Endothelial cell of umbilical vein (primary cell): ENCODE results near the gene CCDC47. TPM values are rescaled to one million over a fixed set of nuclear protein-coding genes. Genes with fewer than 3 reads are reported as not detected.
A peak's percentile ranks its signal among the peaks of the same experiment; 100 is the strongest.

Experiments used
- BruUV-seq: library from RNA; stranded (reverse); fragments of 400-500 nt; replicated peaks from 2 replicates; lab custom pipeline; 2021; lab: Mats Ljungman, UMichigan
- CTCF ChIA-PET: fragments of 300-600, 350-600 bp; sonication (Branson Sonifier 250); formaldehyde crosslinking; loops from one replicate; lab custom pipeline; 2021; ENCODE audit warnings: antibody characterized with exemption, inconsistent platforms; lab: Charles Lee
- POLR2A ChIA-PET: fragments of 300-600, 350-600 bp; sonication (Branson Sonifier 250); formaldehyde crosslinking; loops from one replicate; lab custom pipeline; 2021; ENCODE audit warnings: antibody characterized with exemption, inconsistent platforms; lab: Charles Lee
- DNase-seq: peaks from one replicate; pipeline ENCODE4 v3.0.0-alpha.2; 2011; ENCODE audit warnings: low read depth, low spot score
- FAIRE-seq: peaks from 2 replicates; lab custom pipeline; 2011; peaks lifted over from hg19 to GRCh38; lab: Jason Lieb, UNC
- H2AFZ ChIP-seq: 2 replicates; pipeline ENCODE4 v1.6.0; 2012; ENCODE audit warnings: low read depth, low read length, control low read depth, inconsistent platforms
- H3K27ac ChIP-seq: 2 replicates; pipeline ENCODE4 v1.5.1; 2011; ENCODE audit warnings: low read depth, mild to moderate bottlenecking, control low read depth, low read length, moderate library complexity; ENCODE audit not compliant: insufficient read depth
- H3K27me3 ChIP-seq, 2 experiments: 2 replicates each; pipeline versions ENCODE4 v1.6.0 to v1.6.1; 2011; ENCODE audit warnings: low read length in 2 of 2, mixed read lengths in 1 of 2; ENCODE audit not compliant: control insufficient read depth in 2 of 2, insufficient read depth in 2 of 2
- H3K36me3 ChIP-seq, 2 experiments: 2 replicates in 1 of 2; 3 replicates in 1 of 2; pipeline ENCODE4 v1.5.1; 2011; ENCODE audit warnings: low read length in 2 of 2, mild to moderate bottlenecking in 1 of 2, moderate library complexity in 1 of 2; ENCODE audit not compliant: control insufficient read depth in 2 of 2, insufficient read depth in 2 of 2; ENCODE audit errors: extremely low read depth in 1 of 2
- H3K4me1 ChIP-seq: 3 replicates; pipeline ENCODE4 v1.5.1; 2011; ENCODE audit warnings: mild to moderate bottlenecking, low read length; ENCODE audit not compliant: control insufficient read depth, insufficient read depth; ENCODE audit errors: extremely low read depth
- H3K4me2 ChIP-seq: 2 replicates; pipeline ENCODE4 v1.6.1; 2011; ENCODE audit warnings: low read length, control low read depth, mixed read lengths; ENCODE audit not compliant: insufficient read depth
- H3K4me3 ChIP-seq, 3 experiments: fragments of 200-600 bp in 1 of 3; sonication (generic), shearing (Covaris generic) in 1 of 3; replicated peaks in 1 of 3; 2 replicates each; pipeline ENCODE4 v1.5.1; 2011 to 2016; ENCODE audit warnings: control low read depth in 3 of 3, low read length in 3 of 3, mild to moderate bottlenecking in 2 of 3, inconsistent platforms in 1 of 3, low read depth in 1 of 3, moderate library complexity in 1 of 3; ENCODE audit not compliant: insufficient read depth in 1 of 3
- H3K79me2 ChIP-seq: 2 replicates; pipeline ENCODE4 v1.6.0; 2012; ENCODE audit warnings: low read length, inconsistent platforms; ENCODE audit not compliant: control insufficient read depth, insufficient read depth
- H3K9ac ChIP-seq: replicated peaks from 2 replicates; pipeline ENCODE3; 2011; ENCODE audit warnings: low read length, control low read depth; ENCODE audit not compliant: insufficient read depth; ENCODE audit errors: extremely low read depth
- H3K9me1 ChIP-seq: replicated peaks from 3 replicates; pipeline ENCODE4 v1.6.0; 2011; ENCODE audit warnings: mild to moderate bottlenecking, low read length; ENCODE audit not compliant: control insufficient read depth, insufficient read depth; ENCODE audit errors: extremely low read depth
- H3K9me3 ChIP-seq: replicated peaks from 2 replicates; pipeline ENCODE4 v1.5.1; 2012; ENCODE audit warnings: low read length, inconsistent platforms; ENCODE audit not compliant: control insufficient read depth, insufficient read depth
- H4K20me1 ChIP-seq: replicated peaks from 2 replicates; pipeline ENCODE3; 2011; ENCODE audit warnings: mild to moderate bottlenecking, low read length; ENCODE audit not compliant: control insufficient read depth, insufficient read depth; ENCODE audit errors: extremely low read depth
- EZH2 ChIP-seq: IDR thresholded peaks from 2 replicates; pipeline ENCODE4 v1.6.1; 2012; ENCODE audit warnings: borderline replicate concordance, low read depth, mild to moderate bottlenecking, moderate library complexity, low read length, inconsistent platforms; ENCODE audit not compliant: severe bottlenecking
- FOS ChIP-seq: IDR thresholded peaks from 2 replicates; pipeline ENCODE4 v1.6.1; 2011; ENCODE audit warnings: mild to moderate bottlenecking, low read length, moderate library complexity, borderline replicate concordance; ENCODE audit not compliant: insufficient read depth
- JUN ChIP-seq: IDR thresholded peaks from 2 replicates; pipeline ENCODE4 v1.6.1; 2011; ENCODE audit warnings: borderline replicate concordance, low read depth; ENCODE audit not compliant: insufficient read length, insufficient read depth
- MAX ChIP-seq: IDR thresholded peaks from 2 replicates; pipeline ENCODE4 v1.6.1; 2011; ENCODE audit not compliant: insufficient read depth, insufficient read length
- MYC ChIP-seq: IDR thresholded peaks from one replicate; pipeline ENCODE4 v1.6.1; 2011; ENCODE audit warnings: mild to moderate bottlenecking, low read depth, low read length
- POLR2A ChIP-seq: IDR thresholded peaks from 2 replicates; pipeline ENCODE4 v1.6.1; 2012; ENCODE audit warnings: low read depth, mild to moderate bottlenecking, control low read depth, low read length
- POLR2AphosphoS5 ChIP-seq: IDR thresholded peaks from 2 replicates; pipeline ENCODE4 v1.6.1; 2012; ENCODE audit warnings: low read depth, mild to moderate bottlenecking, control low read depth, low read length, moderate library complexity; ENCODE audit not compliant: insufficient read depth
- dilution Hi-C: fragments of 300-500 bp; cut with MboI; formaldehyde crosslinking; loops from one replicate; pipeline ENCODE4 v1.15.0; 2019; ENCODE audit warnings: low sequenced_read_pairs; ENCODE audit not compliant: extremely low pct_ligation_motif_present
- intact Hi-C: fragments of 100-400 bp; cut with micrococcal nuclease; formaldehyde crosslinking; loops from one replicate; pipeline ENCODE4 v1.10.0; 2022
- polyA plus RNA-seq, 4 experiments: library from polyadenylated mRNA; depleted of rRNA in 3 of 4; stranded (reverse) in 3 of 4; unstranded in 1 of 4; fragments of >200 nt; gene quantifications; 2 replicates each; pipeline versions ENCODE4 v1.2.1 to v1.2.3, GENCODE V29; 2011 to 2012; ENCODE audit warnings: missing spikeins in 1 of 4
- total RNA-seq: library from RNA; stranded (reverse); gene quantifications from 2 replicates; pipeline ENCODE4 v1.2.3, GENCODE V29; 2021
- TF ChIP-seq, protein P1 (sequence below), 2 donors: IDR thresholded peaks; 1 replicate in 1 of 2; 2 replicates in 1 of 2; pipeline ENCODE4 v1.5.1; 2011; ENCODE audit warnings: low read length in 2 of 2, mild to moderate bottlenecking in 2 of 2, moderate library complexity in 2 of 2, control low read depth in 1 of 2, inconsistent platforms in 1 of 2, low read depth in 1 of 2; ENCODE audit not compliant: insufficient read depth in 1 of 2; ENCODE audit errors: extremely low read depth in 1 of 2

Gene CCDC47
- total and polyA plus RNA-seq, 2 donors (not counting 3 experiments of a cell fraction or from before 2014, with no cell fraction given) = 21.7 to 76.5 TPM

DNA sequence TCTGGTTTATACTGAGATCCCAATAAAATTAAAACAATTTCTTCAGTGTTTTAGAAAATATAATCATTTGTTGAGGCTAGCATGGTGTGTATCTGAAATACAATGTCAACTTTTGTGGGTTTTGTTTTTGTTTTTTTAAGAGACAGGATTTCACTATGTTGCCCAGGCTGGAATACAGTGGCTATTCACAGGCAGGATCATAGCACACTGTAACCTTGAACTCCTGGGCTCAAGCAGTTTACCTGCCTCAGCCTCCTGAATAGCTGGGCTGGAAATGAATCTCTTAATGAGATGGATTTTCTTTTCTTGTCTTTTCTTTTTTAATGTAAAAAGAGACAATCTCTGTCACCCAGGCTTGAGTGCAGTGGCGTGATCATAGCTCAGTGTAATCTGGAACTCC lies 12.7 kb upstream of the CCDC47 start:
- H2AFZ ChIP-seq = no peak overlapping the region
- H3K79me2 ChIP-seq = peaks cover 73% of the 10 kb centered on the region
- no peaks in the 10 kb centered on the region for H3K27me3 ChIP-seq
- H3K4me1 ChIP-seq = peaks cover 4% of the 10 kb centered on the region
- no peak overlapping the region for H3K9ac ChIP-seq
- dilution Hi-C loops = no loop called here
- no peak for TF ChIP-seq MYC
- TF ChIP-seq, protein P1, sequence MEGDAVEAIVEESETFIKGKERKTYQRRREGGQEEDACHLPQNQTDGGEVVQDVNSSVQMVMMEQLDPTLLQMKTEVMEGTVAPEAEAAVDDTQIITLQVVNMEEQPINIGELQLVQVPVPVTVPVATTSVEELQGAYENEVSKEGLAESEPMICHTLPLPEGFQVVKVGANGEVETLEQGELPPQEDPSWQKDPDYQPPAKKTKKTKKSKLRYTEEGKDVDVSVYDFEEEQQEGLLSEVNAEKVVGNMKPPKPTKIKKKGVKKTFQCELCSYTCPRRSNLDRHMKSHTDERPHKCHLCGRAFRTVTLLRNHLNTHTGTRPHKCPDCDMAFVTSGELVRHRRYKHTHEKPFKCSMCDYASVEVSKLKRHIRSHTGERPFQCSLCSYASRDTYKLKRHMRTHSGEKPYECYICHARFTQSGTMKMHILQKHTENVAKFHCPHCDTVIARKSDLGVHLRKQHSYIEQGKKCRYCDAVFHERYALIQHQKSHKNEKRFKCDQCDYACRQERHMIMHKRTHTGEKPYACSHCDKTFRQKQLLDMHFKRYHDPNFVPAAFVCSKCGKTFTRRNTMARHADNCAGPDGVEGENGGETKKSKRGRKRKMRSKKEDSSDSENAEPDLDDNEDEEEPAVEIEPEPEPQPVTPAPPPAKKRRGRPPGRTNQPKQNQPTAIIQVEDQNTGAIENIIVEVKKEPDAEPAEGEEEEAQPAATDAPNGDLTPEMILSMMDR (IDR thresholded peaks at IDR 0.05; ENCODE audit: extremely low read depth in 1 of 2, insufficient read depth in 1 of 2, low read depth in 1 of 2, low read length in 2 of 2) = no peak
- no peak for TF ChIP-seq POLR2A
- no peak for TF ChIP-seq MAX
- TF ChIP-seq POLR2AphosphoS5 = no peak
- TF ChIP-seq JUN = no peak
- no peak for TF ChIP-seq FOS
- TF ChIP-seq EZH2 = no peak
- DNase-seq = no peak
- peaks cover 6 to 12% of the 10 kb centered on the region in 2 experiments for H3K36me3 ChIP-seq
- intact Hi-C loops = no loop called here
- ChIA-PET CTCF (interaction anchor here (0.6 to 1.3 kb wide), 2 partner anchors 88 to 360 kb away, joined by 3 to 5 read pairs; no protein-coding TSS in a partner anchor), POLR2A (no interaction called here)
- no peak overlapping the region for H3K4me3 ChIP-seq
- H3K27ac ChIP-seq = no peak overlapping the region
- H3K4me2 ChIP-seq = no peak overlapping the region
- no TSS peak for BruUV-seq
- peak; percentile 37 for FAIRE-seq
- H4K20me1 ChIP-seq = peaks cover 10% of the 10 kb centered on the region
- no peaks in the 10 kb centered on the region for H3K9me3 ChIP-seq
- H3K9me1 ChIP-seq = no peaks in the 10 kb centered on the region
